ENCODE data around the gene HOXA6.

HOXA6 gene

DNA sequence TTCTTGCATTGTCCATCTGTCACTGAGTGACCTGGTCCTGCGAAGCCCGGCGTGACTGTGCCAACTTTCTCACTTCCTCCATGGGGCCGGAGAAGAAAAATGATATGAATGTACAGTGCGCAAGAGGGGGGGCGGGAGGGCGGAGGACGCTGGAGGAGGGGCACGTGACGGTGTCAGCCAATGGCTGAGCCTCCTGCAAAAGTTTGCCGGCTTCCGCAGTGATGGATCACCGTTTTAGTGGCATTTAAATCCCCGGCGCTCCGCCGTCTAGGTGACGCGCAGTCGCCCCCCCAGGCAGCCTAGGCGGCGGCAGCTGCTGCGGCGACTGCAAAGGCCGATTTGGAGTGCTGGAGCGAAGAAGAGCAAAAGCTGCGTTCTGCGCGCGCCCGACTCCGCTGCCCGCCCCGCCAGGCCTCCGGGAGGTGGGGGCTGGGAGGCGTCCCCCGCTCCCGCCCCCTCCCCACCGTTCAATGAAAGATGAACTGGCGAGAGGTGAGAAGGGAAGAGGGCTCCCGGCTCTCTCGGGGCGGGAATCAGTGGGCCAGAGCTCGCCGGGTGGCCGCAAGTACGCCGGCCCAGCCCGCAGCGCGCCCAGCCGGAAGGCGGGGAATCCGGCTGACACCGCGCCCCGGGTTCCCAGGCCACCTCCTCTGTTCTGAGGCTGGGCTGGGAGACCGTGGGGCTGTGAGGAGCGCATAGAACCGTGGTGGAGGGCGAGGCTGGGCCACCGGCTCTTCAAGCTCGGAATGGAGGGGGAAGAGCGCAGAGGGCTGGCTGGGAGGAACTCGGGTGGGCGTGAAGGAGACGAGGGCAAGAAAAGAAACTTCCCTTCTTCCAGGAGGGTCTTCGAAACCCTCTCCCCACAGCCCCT is 51.4 kb downstream of the HOXA6 start, which contains the start of gene HOXA1:
HOXA1 (minus strand) TSS at position 104 of the 871 bp plus-strand sequence; CDS start at position 16, 88 bp downstream.
- peak; percentile 69 for DNase-seq

Measured in stimulated activated CD4-positive, alpha-beta T cell treated with anti-CD3 and anti-CD28 coated beads, Interleukin-4, amount 100 ng/mL, for 1 hour (primary cell).